ENCODE data around the gene PPP3CA. TPM values are rescaled to one million over a fixed set of nuclear protein-coding genes. Genes with fewer than 3 reads are reported as not detected.

The PPP3CA gene
- polyA plus RNA-seq, 1 donor (not counting 4 experiments of a cell fraction or from before 2014, with no cell fraction given) = 43.3 TPM

GRCh38 chr4:101224358-101225218, 122.7 kb downstream of the PPP3CA start:
- dilution Hi-C loops (cut with MboI; ENCODE audit: extremely low pct_ligation_motif_present, low sequenced_read_pairs) = no loop called here
- TF ChIP-seq CTCF (optimal IDR thresholded peaks at IDR 0.05 in 1 of 3, IDR thresholded peaks at IDR 0.05 in 1 of 3, conservative IDR thresholded peaks at IDR 0.05 in 1 of 3; ENCODE audit: extremely low read depth in 1 of 3, insufficient read depth in 2 of 3, low read length in 3 of 3) (no peak), EZH2 (IDR thresholded peaks at IDR 0.05; ENCODE audit: low read length) (no peak)
- H3K4me1 ChIP-seq (ENCODE audit: control insufficient read depth, extremely low read depth, insufficient read depth, low read length) = peaks cover 5% of the 10 kb centered on the region
- no peak overlapping the region for H3K9ac ChIP-seq (ENCODE audit: control insufficient read depth, extremely low read depth, insufficient read depth, low read length)
- H3K4me3 ChIP-seq (ENCODE audit: control insufficient read depth in 2 of 3, extremely low read depth in 1 of 3, insufficient read depth in 2 of 3, low read depth in 1 of 3, low read length in 3 of 3) = no peak overlapping the region
- H3K27me3 ChIP-seq (ENCODE audit: control insufficient read depth, extremely low read depth, insufficient read depth, low read length) = no peaks in the 10 kb centered on the region
- H3K27ac ChIP-seq (ENCODE audit: control insufficient read depth, insufficient read depth, low read length) = no peak overlapping the region
- no peak overlapping the region for H2AFZ ChIP-seq (ENCODE audit: control insufficient read depth, low read length)
- no peak overlapping the region for H3K4me2 ChIP-seq (ENCODE audit: control insufficient read depth, extremely low read depth, insufficient read depth, low read depth, low read length)
- no peaks in the 10 kb centered on the region for H3K36me3 ChIP-seq (ENCODE audit: control insufficient read depth in 2 of 2, extremely low read depth in 1 of 2, insufficient read depth in 2 of 2, low read length in 2 of 2)
- no peaks in the 10 kb centered on the region for H3K9me1 ChIP-seq (ENCODE audit: control insufficient read depth, extremely low read depth, insufficient read depth, low read length)
- no peak for DNase-seq (ENCODE audit: low read depth, low spot score)
- no peak for FAIRE-seq
- no peaks in the 10 kb centered on the region for H3K9me3 ChIP-seq (ENCODE audit: control insufficient read depth, low read depth, low read length)
- H4K20me1 ChIP-seq (ENCODE audit: control insufficient read depth, extremely low read depth, insufficient read depth, low read length) = peaks cover 3% of the 10 kb centered on the region
- peaks cover 78% of the 10 kb centered on the region for H3K79me2 ChIP-seq (ENCODE audit: control insufficient read depth, insufficient read depth, low read length)

GRCh38 chr4:101222156-101222845, 125.0 kb downstream of the PPP3CA start:
- Histone ChIP-seq H3K4me2 (ENCODE audit: control insufficient read depth, extremely low read depth, insufficient read depth, low read depth, low read length) (peak overlapping the region; percentile 12), H3K9me1 (ENCODE audit: control insufficient read depth, extremely low read depth, insufficient read depth, low read length) (no peaks in the 10 kb centered on the region), H3K79me2 (ENCODE audit: control insufficient read depth, insufficient read depth, low read length) (peaks cover 74% of the 10 kb centered on the region), H4K20me1 (ENCODE audit: control insufficient read depth, extremely low read depth, insufficient read depth, low read length) (peaks cover 3% of the 10 kb centered on the region), H2AFZ (ENCODE audit: control insufficient read depth, low read length) (no peak overlapping the region), H3K9me3 (ENCODE audit: control insufficient read depth, low read depth, low read length) (no peaks in the 10 kb centered on the region), H3K27me3 (ENCODE audit: control insufficient read depth, extremely low read depth, insufficient read depth, low read length) (no peaks in the 10 kb centered on the region), H3K4me3 (ENCODE audit: control insufficient read depth in 2 of 3, extremely low read depth in 1 of 3, insufficient read depth in 2 of 3, low read depth in 1 of 3, low read length in 3 of 3) (no peak overlapping the region), H3K4me1 (ENCODE audit: control insufficient read depth, extremely low read depth, insufficient read depth, low read length) (peaks cover 5% of the 10 kb centered on the region), H3K36me3 (ENCODE audit: control insufficient read depth in 2 of 2, extremely low read depth in 1 of 2, insufficient read depth in 2 of 2, low read length in 2 of 2) (no peaks in the 10 kb centered on the region), H3K9ac (ENCODE audit: control insufficient read depth, extremely low read depth, insufficient read depth, low read length) (no peak overlapping the region), H3K27ac (ENCODE audit: control insufficient read depth, insufficient read depth, low read length) (no peak overlapping the region)
- DNase-seq (ENCODE audit: low read depth, low spot score) (no peak), FAIRE-seq (no peak)
- dilution Hi-C loops (cut with MboI; ENCODE audit: extremely low pct_ligation_motif_present, low sequenced_read_pairs) = no loop called here
- no peak for TF ChIP-seq CTCF (optimal IDR thresholded peaks at IDR 0.05 in 1 of 3, IDR thresholded peaks at IDR 0.05 in 1 of 3, conservative IDR thresholded peaks at IDR 0.05 in 1 of 3; ENCODE audit: extremely low read depth in 1 of 3, insufficient read depth in 2 of 3, low read length in 3 of 3)
- no peak for TF ChIP-seq EZH2 (IDR thresholded peaks at IDR 0.05; ENCODE audit: low read length)
